ENCODE measurements around the gene RPP14.
"Not testable (repeated sequence)": the region's sequence is repeated elsewhere in the genome, so short reads cannot be mapped to it uniquely, and the experiment has no call there.

RPP14 gene

GRCh38 chr3:58331593-58332152, 25.6 kb downstream of the RPP14 start:
- no peak for DNase-seq (ENCODE audit: low read depth in 3 of 3)

GRCh38 chr3:58332575-58333188, 26.6 kb downstream of the RPP14 start, which contains the start of gene PXK:
Gene PXK, plus strand, starts transcription at chr3:58332892. Its CDS starts 97 bp downstream, at chr3:58332989.
- peak; percentile 52 to 75 (median 59) for DNase-seq (ENCODE audit: low read depth in 3 of 3)

GRCh38 chr3:58333206-58334012, 27.4 kb downstream of the RPP14 start:
- no peak for DNase-seq (ENCODE audit: low read depth in 3 of 3)

- no peak for DNase-seq (ENCODE audit: low read depth in 3 of 3)
These were observed 27.9 kb downstream of the RPP14 start for GRCh38 chr3:58334013-58334321.

- no peak for DNase-seq (ENCODE audit: low read depth in 3 of 3)
These were observed 28.4 kb downstream of the RPP14 start for GRCh38 chr3:58334506-58334884.

- no peak for DNase-seq (ENCODE audit: low read depth in 3 of 3)
These were observed 29.6 kb downstream of the RPP14 start for GRCh38 chr3:58335652-58335947.

GRCh38 chr3:58336135-58336882, 30.3 kb downstream of the RPP14 start:
- no peak for DNase-seq (ENCODE audit: low read depth in 3 of 3)

- DNase-seq (ENCODE audit: low read depth in 3 of 3) = no peak
These were observed 31.1 kb downstream of the RPP14 start for GRCh38 chr3:58337190-58337589.

GRCh38 chr3:58339146-58339545, 33.1 kb downstream of the RPP14 start:
- DNase-seq (ENCODE audit: low read depth in 3 of 3) = not testable (repeated sequence)

GRCh38 chr3:58340594-58341244, 34.7 kb downstream of the RPP14 start:
- no peak for DNase-seq (ENCODE audit: low read depth in 3 of 3)

GRCh38 chr3:58341376-58341775, 35.3 kb downstream of the RPP14 start:
- DNase-seq (ENCODE audit: low read depth in 3 of 3) = no peak

- no peak for DNase-seq (ENCODE audit: low read depth in 3 of 3)
These were observed 36.6 kb downstream of the RPP14 start for GRCh38 chr3:58342676-58343075.

- no peak for DNase-seq (ENCODE audit: low read depth in 3 of 3)
These were observed 39.4 kb downstream of the RPP14 start for GRCh38 chr3:58345457-58345856.

GRCh38 chr3:58346368-58346767, 40.3 kb downstream of the RPP14 start:
- no peak for DNase-seq (ENCODE audit: low read depth in 3 of 3)

- no peak for DNase-seq (ENCODE audit: low read depth in 3 of 3)
These were observed 41.9 kb downstream of the RPP14 start for GRCh38 chr3:58347984-58348383.

GRCh38 chr3:58349792-58350626, 44.0 kb downstream of the RPP14 start:
- no peak for DNase-seq (ENCODE audit: low read depth in 3 of 3)

- DNase-seq (ENCODE audit: low read depth in 3 of 3) = no peak
These were observed 44.6 kb downstream of the RPP14 start for GRCh38 chr3:58350627-58351013.

- DNase-seq (ENCODE audit: low read depth in 3 of 3) = no peak
These were observed 45.9 kb downstream of the RPP14 start for GRCh38 chr3:58351920-58352319.

GRCh38 chr3:58352626-58353025, 46.6 kb downstream of the RPP14 start:
- DNase-seq (ENCODE audit: low read depth in 3 of 3) = no peak

GRCh38 chr3:58353722-58354553, 47.9 kb downstream of the RPP14 start:
- no peak for DNase-seq (ENCODE audit: low read depth in 3 of 3)

All from stimulated activated CD4-positive, alpha-beta T cell treated with anti-CD3 and anti-CD28 coated beads, TNF-alpha, amount 100 ng/mL, for 48 hours (primary cell).